H9 (cell line): ENCODE data around the gene ADAMTS15. TPM values are rescaled to one million over a fixed set of nuclear protein-coding genes. Genes with fewer than 3 reads are reported as not detected.

Source experiments
- DNase-seq: peaks from one replicate; pipeline ENCODE4 v3.0.0-alpha.2; 2017
- H2AFZ ChIP-seq: one replicate; pipeline ENCODE4 v1.6.1; 2013; ENCODE audit warnings: mild to moderate bottlenecking, low read length, control low read depth, moderate library complexity
- H2AK5ac ChIP-seq: 2 replicates; pipeline ENCODE4 v1.6.1; 2013; ENCODE audit warnings: low read length, control low read depth, mixed read lengths; ENCODE audit not compliant: insufficient read length
- H2BK120ac ChIP-seq: one replicate; pipeline ENCODE4 v1.6.1; 2013; ENCODE audit warnings: low read depth, mild to moderate bottlenecking, low read length, control low read depth, inconsistent platforms; ENCODE audit not compliant: poor library complexity, severe bottlenecking
- H2BK12ac ChIP-seq: 2 replicates; pipeline ENCODE4 v1.6.1; 2013; ENCODE audit warnings: low read length, control low read depth, mixed read lengths, low read depth; ENCODE audit not compliant: insufficient read length
- H2BK15ac ChIP-seq: 2 replicates; pipeline ENCODE4 v1.6.1; 2013; ENCODE audit warnings: low read depth, low read length, control low read depth
- H2BK20ac ChIP-seq: one replicate; pipeline ENCODE4 v1.6.1; 2013; ENCODE audit warnings: low read depth, mild to moderate bottlenecking, low read length, control low read depth, inconsistent platforms; ENCODE audit not compliant: poor library complexity, severe bottlenecking
- H2BK5ac ChIP-seq: 2 replicates; pipeline ENCODE4 v1.6.1; 2013; ENCODE audit warnings: low read length, control low read depth, mixed read lengths; ENCODE audit not compliant: insufficient read length
- H3K14ac ChIP-seq: 2 replicates; pipeline ENCODE4 v1.6.1; 2013; ENCODE audit warnings: low read length, control low read depth; ENCODE audit not compliant: insufficient read depth
- H3K18ac ChIP-seq: 2 replicates; pipeline ENCODE4 v1.6.1; 2013; ENCODE audit warnings: low read depth, mild to moderate bottlenecking, mixed read lengths, low read length, control low read depth; ENCODE audit not compliant: insufficient read length
- H3K23ac ChIP-seq: 2 replicates; pipeline ENCODE4 v1.6.1; 2013; ENCODE audit warnings: low read length, control low read depth, mixed read lengths, low read depth; ENCODE audit not compliant: insufficient read length
- H3K23me2 ChIP-seq: 2 replicates; pipeline ENCODE4 v1.6.1; 2013; ENCODE audit warnings: low read depth, mild to moderate bottlenecking, mixed read lengths, low read length, control low read depth; ENCODE audit not compliant: insufficient read length, poor library complexity, severe bottlenecking
- H3K27ac ChIP-seq: 2 replicates; pipeline ENCODE4 v1.5.1; 2013; ENCODE audit warnings: low read length, control low read depth, mixed read lengths, low read depth; ENCODE audit not compliant: insufficient read length
- H3K27me3 ChIP-seq: 2 replicates; pipeline ENCODE4 v1.6.1; 2013; ENCODE audit warnings: low read length, control low read depth, inconsistent platforms; ENCODE audit not compliant: insufficient read depth
- H3K4ac ChIP-seq: 2 replicates; pipeline ENCODE4 v1.6.1; 2013; ENCODE audit warnings: low read depth, mild to moderate bottlenecking, control low read depth, inconsistent platforms, low read length, moderate library complexity
- H3K4me1 ChIP-seq: 2 replicates; pipeline ENCODE4 v1.6.1; 2013; ENCODE audit warnings: low read length, control low read depth, inconsistent platforms; ENCODE audit not compliant: insufficient read depth
- H3K4me2 ChIP-seq: 2 replicates; pipeline ENCODE4 v1.6.1; 2013; ENCODE audit warnings: low read length, control low read depth, mixed read lengths; ENCODE audit not compliant: insufficient read length, insufficient read depth
- H3K56ac ChIP-seq: 2 replicates; pipeline ENCODE4 v1.6.1; 2013; ENCODE audit warnings: low read depth, mild to moderate bottlenecking, mixed read lengths, low read length, control low read depth; ENCODE audit not compliant: insufficient read length
- H3K79me1 ChIP-seq: 2 replicates; pipeline ENCODE4 v1.6.1; 2013; ENCODE audit warnings: low read depth, mild to moderate bottlenecking, moderate library complexity, low read length, control low read depth, inconsistent platforms; ENCODE audit not compliant: insufficient read depth, poor library complexity, severe bottlenecking
- H3K79me2 ChIP-seq: 2 replicates; pipeline ENCODE4 v1.6.1; 2013; ENCODE audit warnings: low read length, control low read depth, inconsistent platforms; ENCODE audit not compliant: insufficient read depth
- H3K9ac ChIP-seq: 2 replicates; pipeline ENCODE4 v1.6.1; 2013; ENCODE audit warnings: low read length, control low read depth, mixed read lengths; ENCODE audit not compliant: insufficient read length; ENCODE audit errors: extremely low read depth
- H3K9me3 ChIP-seq: one replicate; pipeline ENCODE4 v1.6.1; 2013; ENCODE audit warnings: low read depth, low read length, inconsistent platforms; ENCODE audit not compliant: control insufficient read depth
- H3T11ph ChIP-seq: one replicate; pipeline ENCODE4 v1.6.1; 2013; ENCODE audit warnings: mild to moderate bottlenecking, low read length, control low read depth, inconsistent platforms
- H4K20me1 ChIP-seq: one replicate; pipeline ENCODE4 v1.6.1; 2013; ENCODE audit not compliant: control insufficient read depth, insufficient read length, insufficient read depth
- H4K5ac ChIP-seq: 2 replicates; pipeline ENCODE4 v1.6.1; 2013; ENCODE audit warnings: low read depth, mild to moderate bottlenecking, mixed read lengths, low read length, control low read depth; ENCODE audit not compliant: insufficient read length
- H4K8ac ChIP-seq: replicated peaks from 2 replicates; pipeline ENCODE4 v1.6.1; 2013; ENCODE audit warnings: low read length, control low read depth, mixed read lengths, low read depth; ENCODE audit not compliant: insufficient read length
- H4K91ac ChIP-seq: 2 replicates; pipeline ENCODE4 v1.6.1; 2013; ENCODE audit warnings: low read depth, mild to moderate bottlenecking, moderate library complexity, mixed read lengths, low read length, control low read depth; ENCODE audit not compliant: insufficient read length
- H3K27ac Mint-ChIP-seq, 3 experiments: 2 replicates in 2 of 3; 3 replicates in 1 of 3; pipeline ENCODE4 v1.8.0; 2020 to 2021; ENCODE audit warnings: mixed read lengths in 3 of 3, mild to moderate bottlenecking in 1 of 3, moderate library complexity in 1 of 3
- H3K27me3 Mint-ChIP-seq: 2 replicates; pipeline ENCODE4 v1.8.0; 2021; ENCODE audit warnings: low read depth, mild to moderate bottlenecking, moderate library complexity, mixed read lengths
- H3K36me3 Mint-ChIP-seq, 3 experiments: 2 replicates in 2 of 3; 3 replicates in 1 of 3; pipeline ENCODE4 v1.8.0; 2020 to 2021; ENCODE audit warnings: low read depth in 3 of 3, mixed read lengths in 3 of 3; ENCODE audit not compliant: insufficient read depth in 1 of 3
- H3K4me1 Mint-ChIP-seq, 2 experiments: 2 replicates each; pipeline ENCODE4 v1.8.0; 2020; ENCODE audit warnings: mixed read lengths in 2 of 2
- H3K4me3 Mint-ChIP-seq, 2 experiments: 2 replicates in 1 of 2; 3 replicates in 1 of 2; pipeline ENCODE4 v1.8.0; 2020 to 2021; ENCODE audit warnings: mild to moderate bottlenecking in 2 of 2, mixed read lengths in 2 of 2, moderate library complexity in 1 of 2
- H3K9me3 Mint-ChIP-seq, 2 experiments: 2 replicates in 1 of 2; 3 replicates in 1 of 2; pipeline ENCODE4 v1.8.0; 2020; ENCODE audit warnings: mild to moderate bottlenecking in 2 of 2, mixed read lengths in 2 of 2, moderate library complexity in 1 of 2
- CTCF ChIP-seq: fragments of 200-600 bp; sonication (generic); conservative IDR thresholded peaks from 3 replicates; pipeline ENCODE4 v1.8.0; 2021; ENCODE audit warnings: antibody characterized with exemption, mild to moderate bottlenecking
- WGBS: extraction: QIAGEN DNeasy Blood & Tissue Kit; methylation state at CpG from one replicate; pipeline ENCODE4 v1.1.7; 2013; ENCODE audit warnings: missing lambda C conversion rate, low lambda C conversion rate, mixed read lengths; ENCODE audit not compliant: insufficient read length; ENCODE audit errors: extremely low coverage; 5-methylcytosine and 5-hydroxymethylcytosine counted together
- total RNA-seq: library from RNA; stranded (reverse); gene quantifications from 2 replicates; pipeline ENCODE4 v1.2.1, GENCODE V29; 2021

ADAMTS15 gene
- total RNA-seq, 1 experiment from 2014 or later: 1.3 TPM

- peak overlapping the region in 1 of 3 experiments; percentile 62; a peak in 1 of 7 replicates for H3K27ac Mint-ChIP-seq
- no peaks in the 10 kb centered on the region for H3K79me1 ChIP-seq
- H3K23ac ChIP-seq: no peak overlapping the region
- H3K14ac ChIP-seq: no peak overlapping the region
- no peaks in the 10 kb centered on the region for H3K4me1 Mint-ChIP-seq
- no peak overlapping the region for H2BK120ac ChIP-seq
- H3K79me2 ChIP-seq: no peaks in the 10 kb centered on the region
- no peak overlapping the region for H3K27ac ChIP-seq
- H3K4me1 ChIP-seq: 0 out of 2 replicates have a peak, but pooled peaks cover 2% of the 10 kb centered on the region
- no peak overlapping the region for H3K18ac ChIP-seq
- no peak overlapping the region for H3K4me3 Mint-ChIP-seq
- no peak overlapping the region for H3K4ac ChIP-seq
- H2BK5ac ChIP-seq: no peak overlapping the region
- H2BK15ac ChIP-seq: no peak overlapping the region
- no peaks in the 10 kb centered on the region for H4K20me1 ChIP-seq
- no peaks in the 10 kb centered on the region; the same call in 1 of the 2 replicates for H3K27me3 ChIP-seq
- TF ChIP-seq CTCF: no peak
- peaks cover 60% of the 10 kb centered on the region for H3K27me3 Mint-ChIP-seq
- H4K91ac ChIP-seq: no peak overlapping the region
- H3K4me2 ChIP-seq: no peak overlapping the region
- H3K23me2 ChIP-seq: no peaks in the 10 kb centered on the region
- WGBS: no CpG with 5 or more reads among the region's 4 CpGs
- H3K36me3 Mint-ChIP-seq: no peaks in the 10 kb centered on the region; a peak in 1 of 7 replicates
- H3K9me3 ChIP-seq: no peaks in the 10 kb centered on the region
- no peak overlapping the region for H2AFZ ChIP-seq
- H4K5ac ChIP-seq: no peak overlapping the region
- H3K56ac ChIP-seq: no peak overlapping the region
- H3T11ph ChIP-seq: no peak overlapping the region
- no peak overlapping the region for H2BK20ac ChIP-seq
- no peak overlapping the region for H3K9ac ChIP-seq
- DNase-seq: no peak
- H2AK5ac ChIP-seq: no peak overlapping the region
- no peak overlapping the region for H2BK12ac ChIP-seq
- H4K8ac ChIP-seq: no peak overlapping the region
- H3K9me3 Mint-ChIP-seq: no peaks in the 10 kb centered on the region
Observed at GRCh38 chr11:130458410-130458729, 9.9 kb downstream of the ADAMTS15 start.
